SK-N-MC (cell line): ENCODE measurements around the gene OR5H2.

Source experiments
- DNase-seq: peaks from one replicate; pipeline ENCODE4 v3.0.0-alpha.2; 2011; ENCODE audit warnings: low read depth, low spot score
- H3K27ac ChIP-seq: fragments of 200-600 bp; sonication (generic); 2 replicates; pipeline ENCODE4 v1.5.1; 2016; ENCODE audit warnings: mixed run types
- H3K36me3 ChIP-seq: fragments of 200-600 bp; sonication (generic); 2 replicates; pipeline ENCODE4 v1.6.1; 2017; ENCODE audit warnings: antibody characterized with exemption, low read length, mixed read lengths; ENCODE audit not compliant: insufficient read depth
- H3K4me3 ChIP-seq: fragments of 200-600 bp; sonication (generic); 2 replicates; pipeline ENCODE4 v1.5.1; 2016
- H3K9ac ChIP-seq: fragments of 200-600 bp; sonication (generic); 2 replicates; pipeline ENCODE4 v1.8.0; 2017; ENCODE audit warnings: mixed run types, mixed read lengths; ENCODE audit not compliant: insufficient read length
- H3K9me3 ChIP-seq: fragments of 200-600 bp; sonication (generic); 2 replicates; pipeline ENCODE4 v1.6.1; 2017; ENCODE audit warnings: low read depth, mild to moderate bottlenecking, antibody characterized with exemption, low read length, moderate library complexity, mixed read lengths
- EZH2 ChIP-seq: fragments of 200-600 bp; sonication (generic); IDR thresholded peaks from one replicate; pipeline ENCODE4 v1.6.1; 2017; ENCODE audit warnings: antibody characterized with exemption
- FOXP2 ChIP-seq: optimal IDR thresholded peaks from 2 replicates; pipeline ENCODE3; 2011; ENCODE audit warnings: mild to moderate bottlenecking, moderate library complexity; ENCODE audit not compliant: insufficient read depth; ENCODE audit errors: extremely low read length, control extremely low read depth
- POLR2AphosphoS5 ChIP-seq: IDR thresholded peaks from 2 replicates; pipeline ENCODE4 v1.6.1; 2012; ENCODE audit warnings: mild to moderate bottlenecking, low read depth, low read length, borderline replicate concordance

The OR5H2 gene

GRCh38 chr3:98263944-98264343 is 18.4 kb upstream of the OR5H2 start, which contains the start of gene OR5H6:
OR5H6 (plus strand) TSS chr3:98264244; CDS start chr3:98264333, 89 bp downstream.
- Histone ChIP-seq H3K9me3 (no peaks in the 10 kb centered on the region), H3K27ac (no peak within 1 kb of the TSS)

GRCh38 chr3:98269846-98270245 is 12.5 kb upstream of the OR5H2 start:
- Histone ChIP-seq H3K4me3 (no peak overlapping the region), H3K27ac (no peak overlapping the region), H3K36me3 (no peaks in the 10 kb centered on the region), H3K9ac (no peak overlapping the region), H3K9me3 (no peaks in the 10 kb centered on the region)
- no peak for TF ChIP-seq EZH2
- no peak for DNase-seq

More at GRCh38 chr3:98263944-98264343, 18.4 kb upstream of the OR5H2 start, which contains the start of gene OR5H6:
- TF ChIP-seq FOXP2 (no peak), POLR2AphosphoS5 (no peak), EZH2 (no peak)
- H3K4me3 ChIP-seq, result no peak within 1 kb of the TSS
- no peak for DNase-seq
- no peak within 1 kb of the TSS for H3K9ac ChIP-seq
- no peaks in the 10 kb centered on the region for H3K36me3 ChIP-seq

GRCh38 chr3:98272126-98272525 is 10.2 kb upstream of the OR5H2 start:
- Histone ChIP-seq H3K9me3 (no peaks in the 10 kb centered on the region), H3K4me3 (no peak overlapping the region), H3K36me3 (no peaks in the 10 kb centered on the region), H3K9ac (no peak overlapping the region), H3K27ac (no peak overlapping the region)
- no peak for TF ChIP-seq EZH2
- TF ChIP-seq FOXP2, result no peak
- no peak for TF ChIP-seq POLR2AphosphoS5
- DNase-seq, result no peak

- TF ChIP-seq POLR2AphosphoS5, result no peak
- TF ChIP-seq FOXP2, result no peak
- TF ChIP-seq EZH2, result no peak
- Histone ChIP-seq H3K4me3 (no peak overlapping the region), H3K9me3 (no peaks in the 10 kb centered on the region), H3K27ac (no peak overlapping the region), H3K9ac (no peak overlapping the region), H3K36me3 (no peaks in the 10 kb centered on the region)
- no peak for DNase-seq
These were observed 7.4 kb upstream of the OR5H2 start for GRCh38 chr3:98274914-98275313.

DNA sequence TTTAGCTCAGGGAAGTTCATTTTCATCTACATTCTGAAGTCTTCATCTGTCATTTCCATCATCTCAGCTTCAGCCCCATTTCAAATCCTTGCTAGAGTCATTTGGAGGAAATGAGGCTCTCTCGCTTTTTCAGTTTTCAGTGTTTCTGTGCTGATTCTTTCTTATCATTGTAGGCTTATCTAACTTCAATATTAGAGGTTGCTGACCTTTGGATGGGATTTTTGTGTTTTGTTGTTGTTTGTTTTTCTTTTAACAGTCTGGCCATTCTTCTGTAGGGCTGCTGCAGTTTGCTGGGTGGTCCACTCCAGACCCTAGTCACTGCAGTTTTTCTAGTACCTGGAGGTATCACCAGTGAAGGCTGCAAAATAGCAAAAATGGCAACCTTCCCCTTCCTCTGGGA is 8.6 kb downstream of the OR5H2 start:
- Histone ChIP-seq H3K4me3 (no peak overlapping the region), H3K36me3 (no peaks in the 10 kb centered on the region), H3K27ac (no peak overlapping the region), H3K9me3 (no peaks in the 10 kb centered on the region), H3K9ac (no peak overlapping the region)
- TF ChIP-seq FOXP2, result no peak
- TF ChIP-seq POLR2AphosphoS5, result no peak
- no peak for TF ChIP-seq EZH2
- DNase-seq, result no peak

DNA sequence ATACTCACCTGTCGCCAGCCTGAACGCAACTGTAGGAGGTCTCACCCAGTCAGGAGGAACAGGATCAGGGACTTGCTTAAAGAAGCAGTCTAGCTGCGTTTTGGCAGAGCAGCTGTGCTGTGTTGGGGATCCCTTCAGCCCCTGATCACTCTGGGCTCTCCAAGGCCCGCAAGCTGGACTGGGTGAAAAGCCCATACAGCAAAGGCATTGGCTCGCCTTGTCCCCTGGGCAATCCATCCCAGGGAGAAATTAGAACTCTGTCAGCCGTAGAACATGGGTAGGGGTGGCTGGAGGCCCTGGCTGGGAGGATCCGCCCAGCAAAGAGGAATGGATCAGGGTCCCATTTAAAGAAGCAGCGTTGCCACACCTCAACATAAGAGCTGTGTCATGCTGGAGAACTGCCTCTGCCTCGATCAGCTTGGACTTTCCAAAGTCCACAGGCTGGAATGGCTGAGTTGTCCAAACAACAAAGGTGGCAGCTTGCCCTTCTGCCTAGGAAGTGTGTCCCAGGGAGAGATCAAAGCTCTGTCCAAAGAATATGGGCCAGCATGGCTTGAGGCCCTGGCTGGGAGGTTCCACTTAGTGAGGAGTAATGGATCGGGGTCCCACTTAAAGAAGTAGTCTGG is 9.1 kb downstream of the OR5H2 start:
- no peak overlapping the region for H3K4me3 ChIP-seq

GRCh38 chr3:98322101-98322500 is 39.8 kb downstream of the OR5H2 start:
- Histone ChIP-seq H3K4me3 (no peak overlapping the region), H3K27ac (no peak overlapping the region), H3K36me3 (no peaks in the 10 kb centered on the region), H3K9ac (no peak overlapping the region), H3K9me3 (no peaks in the 10 kb centered on the region)
- no peak for DNase-seq
- TF ChIP-seq POLR2AphosphoS5 (no peak), EZH2 (no peak), FOXP2 (no peak)

More for the DNA sequence above, 9.1 kb downstream of the OR5H2 start:
- no peak overlapping the region for H3K27ac ChIP-seq
- H3K9ac ChIP-seq, result no peak overlapping the region
- TF ChIP-seq EZH2, result no peak
- TF ChIP-seq POLR2AphosphoS5, result no peak
- TF ChIP-seq FOXP2, result no peak
- H3K36me3 ChIP-seq, result no peaks in the 10 kb centered on the region
- no peaks in the 10 kb centered on the region for H3K9me3 ChIP-seq
- no peak for DNase-seq

DNA sequence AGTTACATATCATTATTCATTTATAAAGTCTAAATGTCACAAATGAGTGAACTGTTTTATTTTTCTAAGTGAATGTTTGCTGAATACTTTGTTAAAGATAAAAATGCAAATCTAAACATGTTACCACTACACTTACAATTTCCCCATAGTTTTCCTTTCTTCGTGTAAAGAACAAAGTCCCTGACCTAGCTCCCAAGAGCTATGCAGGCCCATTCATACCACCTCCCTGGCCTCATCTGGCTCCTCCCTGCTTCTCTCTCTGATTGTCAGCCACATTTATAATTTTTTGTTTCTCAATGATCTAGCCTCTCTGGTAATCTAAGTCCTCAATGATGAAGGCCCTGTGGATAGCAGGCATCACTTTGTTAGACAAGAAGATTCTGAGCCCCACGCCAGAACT is 40.4 kb downstream of the OR5H2 start:
- Histone ChIP-seq H3K9ac (no peak overlapping the region), H3K4me3 (no peak overlapping the region), H3K27ac (no peak overlapping the region), H3K36me3 (no peaks in the 10 kb centered on the region), H3K9me3 (no peaks in the 10 kb centered on the region)
- TF ChIP-seq FOXP2, result no peak
- TF ChIP-seq POLR2AphosphoS5, result no peak
- no peak for TF ChIP-seq EZH2
- DNase-seq, result no peak

DNA sequence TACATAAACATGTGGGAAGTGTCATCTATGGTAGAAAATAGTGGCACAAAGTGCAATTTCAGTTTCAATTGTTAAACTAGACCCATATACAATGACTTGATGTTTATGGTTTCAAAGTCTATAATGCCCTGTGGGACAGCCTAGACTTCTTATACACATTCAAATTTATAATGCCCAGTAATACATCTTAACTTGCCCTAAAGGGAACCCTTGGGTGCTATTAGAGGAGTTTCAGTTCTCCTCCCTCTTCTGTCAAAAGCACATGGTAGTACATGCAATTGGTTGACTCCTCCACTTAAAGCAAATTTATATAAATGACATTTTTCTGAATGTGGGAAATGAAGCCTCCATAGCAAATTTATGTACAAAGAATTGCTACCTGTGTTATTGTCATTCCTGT is 41.1 kb downstream of the OR5H2 start:
- Histone ChIP-seq H3K9ac (no peak overlapping the region), H3K36me3 (no peaks in the 10 kb centered on the region), H3K27ac (no peak overlapping the region), H3K9me3 (no peaks in the 10 kb centered on the region), H3K4me3 (no peak overlapping the region)
- no peak for DNase-seq
- TF ChIP-seq FOXP2 (no peak), EZH2 (no peak), POLR2AphosphoS5 (no peak)
